ENCODE data around the gene WNT5B. TPM values are rescaled to one million over a fixed set of nuclear protein-coding genes. Genes with fewer than 3 reads are reported as not detected.
A peak's percentile ranks its signal among the peaks of the same experiment; 100 is the strongest.

WNT5B gene
- total and polyA plus RNA-seq, 9 of the 15 experiments (the other 6 are each of a cell fraction or from before 2014, with no cell fraction given): 0.42 to 16.8 (median 5.4) TPM

GRCh38 chr12:1661553-1662335, 32.7 kb downstream of the WNT5B start (continued):
- TF ChIP-seq ZFP91 (CRISPR knock-in tag; IDR thresholded peaks at IDR 0.05): no peak
- TF ChIP-seq FOXP4 (CRISPR knock-in tag; IDR thresholded peaks at IDR 0.05; ENCODE audit: borderline replicate concordance): no peak
- no peak for TF ChIP-seq CAMTA2 (CRISPR knock-in tag; conservative IDR thresholded peaks at IDR 0.05)
- TF ChIP-seq HNRNPUL1 (IDR thresholded peaks at IDR 0.05; ENCODE audit: low read length): no peak
- no peak for TF ChIP-seq RUNX1 (IDR thresholded peaks at IDR 0.05; ENCODE audit: low read depth)
- TF ChIP-seq NUFIP1 (IDR thresholded peaks at IDR 0.05; ENCODE audit: partially characterized antibody): no peak
- no peak for TF ChIP-seq BRF1 (IDR thresholded peaks at IDR 0.05; ENCODE audit: borderline replicate concordance, extremely low read depth, insufficient read length)
- TF ChIP-seq ZNF586 (CRISPR knock-in tag; conservative IDR thresholded peaks at IDR 0.05): no peak
- TF ChIP-seq TFAP4 (CRISPR knock-in tag; IDR thresholded peaks at IDR 0.05; ENCODE audit: borderline replicate concordance): peak; percentile 52; the same call in 1 of the 2 replicates
- TF ChIP-seq HDAC8 (tag; IDR thresholded peaks at IDR 0.05): no peak
- TF ChIP-seq SREBF2 (CRISPR knock-in tag; IDR thresholded peaks at IDR 0.05): no peak
- no peak for TF ChIP-seq ZFP36 (IDR thresholded peaks at IDR 0.05; ENCODE audit: low read depth, low read length, partially characterized antibody)
- TF ChIP-seq BDP1 (IDR thresholded peaks at IDR 0.05; ENCODE audit: insufficient read depth, insufficient read length): no peak
- TF ChIP-seq POLR3G (IDR thresholded peaks at IDR 0.05; ENCODE audit: extremely low read depth, insufficient read length, insufficient replicate concordance): no peak
- TF ChIP-seq ZNF124 (CRISPR knock-in tag; IDR thresholded peaks at IDR 0.05): no peak
- TF ChIP-seq U2AF1 (optimal IDR thresholded peaks at IDR 0.05; ENCODE audit: low read depth, low read length): no peak
- TF ChIP-seq MCM5 (IDR thresholded peaks at IDR 0.05; ENCODE audit: low read depth): no peak
- TF ChIP-seq MTA3 (IDR thresholded peaks at IDR 0.05; ENCODE audit: borderline replicate concordance): peak; percentile 87
- TF ChIP-seq MCM2 (IDR thresholded peaks at IDR 0.05; ENCODE audit: low read depth): no peak
- peak in 1 of 2 experiments; percentile 39; a peak in 1 of 4 replicates for TF ChIP-seq KDM1A (IDR thresholded peaks at IDR 0.05)
- TF ChIP-seq TAF15 (IDR thresholded peaks at IDR 0.05; ENCODE audit: low read depth, low read length): no peak
- TF ChIP-seq ZNF143 (CRISPR knock-in tag; IDR thresholded peaks at IDR 0.05): no peak
- TF ChIP-seq NCOA6 (IDR thresholded peaks at IDR 0.05): no peak
- peak; percentile 52; the same call in 1 of the 2 replicates for TF ChIP-seq PHF8 (IDR thresholded peaks at IDR 0.05; ENCODE audit: borderline replicate concordance, low read length)
- TF ChIP-seq NFIC (IDR thresholded peaks at IDR 0.05): no peak
- TF ChIP-seq DIDO1 (tag; IDR thresholded peaks at IDR 0.05; ENCODE audit: low read depth): no peak
- no peak for TF ChIP-seq PYGO2 (tag; IDR thresholded peaks at IDR 0.05)

Measured in K562 (cell line).